GM18508 (cell line): ENCODE measurements around the gene SYCP3.

Source experiments
- ATAC-seq: cut with Tn5 transposase; IDR thresholded peaks from one replicate; pipeline ENCODE4 v1.9.1; 2021; ENCODE audit warnings: moderate number of reproducible peaks; ENCODE audit not compliant: insufficient read depth, unreplicated experiment

Gene SYCP3

DNA sequence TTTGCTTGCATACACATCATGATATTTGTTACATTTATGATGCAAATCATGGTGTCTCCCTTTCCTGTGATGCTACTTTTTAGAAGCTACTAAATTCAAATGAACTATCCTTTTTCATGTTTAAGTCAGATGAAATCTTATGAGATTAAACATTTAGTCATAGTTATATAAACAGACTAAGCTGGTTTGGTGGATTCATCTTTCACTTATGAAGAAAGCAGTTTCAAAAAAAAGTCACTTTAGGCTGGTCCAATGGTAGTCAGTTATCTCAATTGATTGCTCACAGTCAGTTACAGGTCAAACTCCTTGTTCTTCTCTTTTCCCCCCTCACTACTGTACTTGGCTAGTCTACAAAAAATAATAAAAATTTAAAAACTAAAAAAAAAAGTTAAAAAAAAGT lies 19.7 kb downstream of the SYCP3 start:
- no peak for ATAC-seq

DNA sequence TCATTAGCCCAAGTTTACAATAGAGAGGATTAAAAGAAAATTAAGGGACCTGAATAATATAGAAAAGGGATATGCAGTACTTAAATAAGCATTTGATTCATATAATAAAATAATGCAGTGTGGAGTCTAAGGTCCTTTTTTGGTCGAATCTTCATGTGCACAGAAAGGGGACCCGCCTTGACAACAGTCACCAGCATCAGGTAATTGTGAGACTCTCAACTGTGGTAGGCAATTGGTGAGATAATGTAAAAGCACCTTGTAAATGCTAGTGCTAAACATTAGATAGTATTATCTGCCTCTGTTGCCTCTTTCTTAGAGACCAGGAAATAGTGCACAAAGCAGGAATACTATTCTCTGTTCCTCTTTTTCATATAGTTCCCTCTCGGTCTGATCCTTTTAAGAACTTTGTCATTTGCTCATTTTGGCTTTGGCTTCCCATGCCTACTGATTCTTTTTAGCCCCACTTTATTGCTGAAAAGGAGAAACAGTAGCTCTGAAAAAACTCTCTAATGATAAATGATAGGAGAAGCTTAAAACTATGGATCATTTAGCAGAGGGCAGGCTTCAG lies 24.3 kb downstream of the SYCP3 start:
- no peak for ATAC-seq

DNA sequence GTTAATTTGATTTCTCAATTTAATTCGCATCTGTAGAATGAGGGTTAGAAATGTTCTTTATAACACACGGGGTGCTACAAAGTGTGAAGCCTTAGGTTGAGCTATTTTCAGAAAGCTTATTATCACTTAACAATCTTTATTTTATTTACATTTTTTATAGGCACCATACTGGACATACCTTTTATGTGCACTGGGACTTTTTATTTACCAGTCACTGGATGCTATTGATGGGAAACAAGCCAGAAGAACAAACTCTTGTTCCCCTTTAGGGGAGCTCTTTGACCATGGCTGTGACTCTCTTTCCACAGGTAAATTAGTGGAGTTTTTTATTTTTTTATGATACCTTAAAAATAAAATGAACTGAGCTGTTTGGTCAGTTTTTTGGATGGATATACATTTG lies 25.3 kb downstream of the SYCP3 start:
- ATAC-seq = no peak

DNA sequence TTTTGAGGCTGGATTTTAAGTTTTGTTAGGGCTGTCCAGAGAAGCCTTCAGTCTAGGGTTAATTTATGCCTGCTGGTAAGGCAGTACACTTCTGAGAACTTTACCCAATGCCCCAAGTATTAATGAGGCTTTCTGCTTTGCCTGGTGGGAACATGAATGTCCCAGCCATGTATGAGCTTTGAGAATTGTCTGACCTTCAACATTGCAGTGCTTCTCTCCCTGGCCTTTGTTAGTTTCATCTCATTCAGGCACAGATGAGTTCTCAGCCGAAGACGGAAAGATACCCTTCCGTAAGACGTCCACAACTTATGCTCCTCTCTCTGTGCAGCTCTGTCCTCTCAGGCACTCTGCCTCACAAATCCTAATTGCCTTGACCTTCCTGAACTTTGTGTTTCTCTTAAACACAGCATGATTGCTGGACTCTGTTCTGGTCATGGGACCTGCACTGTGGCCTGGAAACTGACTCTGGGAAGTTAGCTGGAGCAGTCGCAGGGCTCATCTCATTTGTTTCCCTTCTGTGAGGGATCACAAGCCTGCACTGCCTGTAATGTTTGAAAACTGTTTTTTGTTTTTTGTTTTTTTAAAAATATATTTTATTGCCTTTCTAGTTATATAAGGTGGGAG lies 26.1 kb downstream of the SYCP3 start:
- ATAC-seq = no peak

DNA sequence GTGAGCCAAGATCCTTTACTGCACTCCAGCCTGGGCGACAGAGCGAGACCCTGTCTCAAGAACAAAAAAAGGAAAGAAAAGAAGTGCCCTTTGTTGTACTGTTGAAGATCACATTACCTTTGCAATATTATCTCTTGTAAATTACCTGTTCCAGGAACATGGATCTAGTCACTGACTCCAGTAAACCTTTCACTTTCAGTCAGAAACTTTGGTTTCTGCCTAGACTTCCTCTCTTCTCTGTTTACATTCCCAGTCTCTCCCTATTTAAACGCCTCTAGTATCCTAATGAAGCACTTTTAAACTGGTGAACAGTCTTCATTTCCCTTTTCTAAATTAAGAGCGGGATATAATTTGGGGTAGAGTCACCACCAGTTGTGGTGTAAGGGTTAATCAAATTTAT lies 29.0 kb downstream of the SYCP3 start:
- ATAC-seq = no peak

DNA sequence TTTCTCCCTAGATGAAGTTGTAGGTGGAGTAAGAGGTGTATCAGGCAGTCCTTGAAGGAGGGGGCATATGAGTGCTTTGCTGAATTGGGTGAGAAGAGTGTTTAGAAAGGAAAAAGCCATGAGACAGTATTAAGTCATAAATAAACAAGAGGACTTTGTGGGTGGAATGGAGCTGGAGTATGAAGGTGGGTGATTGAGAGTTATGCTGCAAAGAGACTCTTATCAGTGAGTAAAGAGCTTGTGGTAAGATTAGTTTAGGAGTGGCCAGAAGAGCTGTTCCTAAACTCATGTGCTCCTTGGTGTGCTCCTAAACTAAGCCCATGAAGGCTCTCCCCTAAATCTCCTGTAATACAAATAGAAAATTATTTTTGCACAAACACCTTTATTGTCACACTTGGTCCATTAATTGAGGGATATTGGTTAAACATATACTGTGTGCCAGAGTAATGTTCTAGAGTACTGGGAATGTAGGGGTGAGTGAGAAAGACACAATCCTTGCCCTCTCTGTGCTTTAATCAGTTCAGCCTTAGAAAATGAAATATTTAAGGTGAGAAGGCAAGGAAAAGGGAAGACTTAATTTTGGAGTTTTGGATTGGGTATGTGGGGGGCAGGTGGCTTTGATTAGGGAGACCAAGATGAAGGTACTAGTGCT lies 32.0 kb downstream of the SYCP3 start:
- no peak for ATAC-seq

DNA sequence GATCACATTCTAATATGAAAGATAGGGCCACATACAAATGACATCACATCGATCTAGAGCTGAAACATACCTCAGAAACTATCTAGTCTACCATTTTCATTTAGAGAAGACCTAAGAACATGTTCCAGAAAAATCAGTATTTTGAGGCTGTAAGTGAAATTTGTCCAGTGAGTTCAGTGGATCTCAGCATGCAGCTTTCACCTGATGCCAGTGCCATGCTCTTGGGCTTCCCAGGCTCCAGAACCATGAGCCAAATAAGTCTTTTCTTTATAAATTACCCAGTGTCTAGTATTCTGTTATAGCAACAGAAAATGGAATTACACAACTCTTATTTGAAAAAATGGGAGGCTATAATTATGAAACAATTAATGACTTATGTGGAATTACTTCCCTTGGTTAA lies 32.9 kb downstream of the SYCP3 start:
- no peak for ATAC-seq

DNA sequence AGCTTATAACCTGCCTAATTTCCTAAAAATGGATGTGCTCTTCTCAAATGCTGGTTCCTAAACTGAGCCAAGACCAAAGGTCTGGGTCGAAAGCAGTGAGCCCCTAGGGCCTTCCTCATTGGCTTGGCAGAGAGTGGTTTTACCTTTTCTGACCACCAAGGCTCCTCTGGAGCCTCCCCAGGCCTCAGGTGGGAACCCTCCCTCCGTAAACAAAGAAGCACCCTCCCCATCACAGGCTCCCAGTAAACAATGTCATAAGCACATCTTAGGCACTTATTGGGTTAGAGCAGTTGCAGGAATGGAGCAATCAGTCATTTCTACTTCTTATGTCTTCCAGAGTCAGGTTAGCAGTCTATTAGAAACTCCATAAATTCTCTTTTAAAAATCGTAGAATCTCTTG lies 35.8 kb downstream of the SYCP3 start:
- no peak for ATAC-seq

DNA sequence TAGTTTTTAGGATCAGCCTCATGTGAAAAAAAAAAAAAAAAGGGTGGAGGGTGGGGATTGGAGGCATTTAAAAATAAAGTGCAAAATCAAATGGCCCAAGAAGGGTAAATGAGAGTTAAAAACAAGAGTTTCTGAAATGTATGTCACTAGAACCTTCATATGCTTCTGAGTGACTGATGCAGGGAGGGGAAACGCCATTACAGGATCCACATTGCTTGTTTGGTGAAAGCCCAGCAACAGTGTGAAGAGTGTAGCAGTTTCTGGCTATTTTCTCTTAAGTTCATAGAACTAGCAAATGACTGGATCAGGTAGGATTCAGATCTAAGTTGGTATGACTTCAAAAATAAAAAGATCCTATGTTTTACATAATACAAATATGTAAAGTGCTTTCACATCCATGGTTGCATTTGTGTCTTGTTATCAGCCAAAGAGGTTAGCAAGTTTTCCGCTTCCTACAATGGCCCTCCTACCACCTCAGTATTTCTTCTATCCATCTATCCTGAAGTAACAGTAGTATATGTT lies 38.9 kb downstream of the SYCP3 start:
- no peak for ATAC-seq

DNA sequence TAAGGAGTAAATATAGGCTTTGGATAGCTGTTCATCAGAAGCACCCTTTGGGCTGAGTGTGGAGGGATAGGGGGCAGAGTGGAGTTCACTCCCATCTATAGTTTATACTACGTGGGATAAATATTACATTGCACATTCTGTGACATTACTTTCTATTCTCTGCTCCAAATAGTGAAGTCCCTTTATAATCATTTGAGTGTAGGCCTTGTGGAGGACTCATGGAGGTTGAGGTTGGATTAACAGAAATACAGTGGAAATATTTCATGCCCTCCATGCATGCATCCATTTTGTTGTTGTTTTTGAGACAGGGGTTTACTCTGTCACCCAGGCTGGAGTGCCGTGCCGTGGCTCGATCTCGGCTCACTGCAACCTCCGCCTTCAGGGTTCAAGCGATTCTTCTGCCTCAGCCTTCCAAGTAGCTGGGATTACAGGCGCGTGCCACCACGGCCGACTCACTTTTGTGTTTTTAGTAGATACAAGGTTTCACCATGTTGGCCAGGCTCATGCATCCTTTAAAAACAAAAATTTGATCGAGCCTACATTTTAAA lies 40.4 kb downstream of the SYCP3 start:
- ATAC-seq = no peak

DNA sequence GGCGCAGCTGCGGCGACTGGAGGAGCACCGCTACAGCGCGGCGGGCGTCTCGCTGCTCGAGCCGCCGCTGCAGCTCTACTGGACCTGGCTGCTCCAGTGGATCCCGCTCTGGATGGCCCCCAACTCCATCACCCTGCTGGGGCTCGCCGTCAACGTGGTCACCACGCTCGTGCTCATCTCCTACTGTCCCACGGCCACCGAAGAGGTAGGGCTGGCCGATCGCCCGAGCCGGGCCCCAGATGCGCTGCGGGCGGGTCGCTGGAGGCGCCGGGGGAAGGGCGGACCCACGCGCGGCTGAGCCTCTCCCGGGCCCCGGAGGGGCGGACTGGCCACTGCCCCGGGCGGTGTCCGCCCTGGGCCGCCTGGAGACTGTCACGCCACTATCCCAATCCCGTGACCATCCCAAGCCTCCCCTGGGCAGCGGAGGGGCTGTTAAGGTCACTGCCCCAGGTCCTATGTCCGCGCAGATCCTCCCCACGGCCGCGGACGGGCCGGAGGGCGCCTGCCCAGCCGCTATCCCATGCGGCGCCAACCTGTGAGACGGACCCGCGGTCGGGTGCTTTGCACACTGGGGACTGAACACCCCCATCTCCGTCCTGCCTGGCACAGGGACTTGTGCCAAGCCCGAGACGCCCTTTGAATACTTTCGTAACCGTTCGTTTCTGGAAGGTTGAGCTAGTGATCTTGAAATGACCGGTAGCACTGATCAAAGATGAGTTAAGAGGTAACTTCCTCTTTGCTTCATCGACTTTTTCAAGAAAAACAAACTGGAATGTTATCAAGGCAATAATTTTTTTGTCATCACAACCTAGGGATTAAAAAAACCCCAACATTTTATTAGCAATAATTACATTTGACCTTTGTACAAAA lies 41.1 kb downstream of the SYCP3 start:
- ATAC-seq = peak; percentile 18

DNA sequence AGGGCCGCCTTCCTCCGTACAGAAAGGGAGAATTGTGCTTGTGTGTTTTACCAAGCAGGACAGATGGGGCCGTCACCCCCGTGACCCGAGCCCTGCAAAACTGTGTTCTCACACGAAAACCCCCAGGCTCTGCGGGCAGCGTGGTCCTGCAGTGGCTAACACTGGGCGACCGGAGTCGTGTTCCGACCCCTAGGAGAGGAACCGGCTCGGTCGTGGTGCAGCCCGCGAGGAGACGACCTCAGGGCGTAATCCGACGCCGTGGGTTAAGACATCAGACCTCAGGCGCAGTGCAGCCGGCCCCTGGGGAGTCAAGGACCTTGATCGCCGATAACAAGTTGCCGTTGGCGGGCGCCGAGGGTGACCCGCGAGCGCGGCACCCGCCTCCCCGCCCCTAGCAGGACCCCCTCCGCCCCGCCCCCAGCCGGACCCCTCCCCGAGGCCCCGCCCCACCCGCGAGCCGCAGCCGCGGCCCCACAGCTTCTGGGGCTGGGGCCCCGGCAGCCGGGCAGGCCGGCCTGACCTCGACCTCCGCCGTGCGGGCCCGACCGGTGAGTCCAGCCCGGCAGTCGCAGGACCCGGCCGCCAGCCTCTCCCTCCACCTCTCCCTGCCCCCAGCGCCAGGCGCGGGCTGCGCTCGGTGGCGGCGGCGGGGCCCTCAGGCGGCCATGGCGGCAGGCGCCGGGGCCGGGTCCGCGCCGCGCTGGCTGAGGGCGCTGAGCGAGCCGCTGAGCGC lies 41.9 kb downstream of the SYCP3 start, which contains the start of gene CHPT1:
Gene CHPT1 (plus strand): TSS at position 444 of the 733 bp plus-strand sequence. CDS start 222 bp downstream, at position 666.
- peak; percentile 40 for ATAC-seq

DNA sequence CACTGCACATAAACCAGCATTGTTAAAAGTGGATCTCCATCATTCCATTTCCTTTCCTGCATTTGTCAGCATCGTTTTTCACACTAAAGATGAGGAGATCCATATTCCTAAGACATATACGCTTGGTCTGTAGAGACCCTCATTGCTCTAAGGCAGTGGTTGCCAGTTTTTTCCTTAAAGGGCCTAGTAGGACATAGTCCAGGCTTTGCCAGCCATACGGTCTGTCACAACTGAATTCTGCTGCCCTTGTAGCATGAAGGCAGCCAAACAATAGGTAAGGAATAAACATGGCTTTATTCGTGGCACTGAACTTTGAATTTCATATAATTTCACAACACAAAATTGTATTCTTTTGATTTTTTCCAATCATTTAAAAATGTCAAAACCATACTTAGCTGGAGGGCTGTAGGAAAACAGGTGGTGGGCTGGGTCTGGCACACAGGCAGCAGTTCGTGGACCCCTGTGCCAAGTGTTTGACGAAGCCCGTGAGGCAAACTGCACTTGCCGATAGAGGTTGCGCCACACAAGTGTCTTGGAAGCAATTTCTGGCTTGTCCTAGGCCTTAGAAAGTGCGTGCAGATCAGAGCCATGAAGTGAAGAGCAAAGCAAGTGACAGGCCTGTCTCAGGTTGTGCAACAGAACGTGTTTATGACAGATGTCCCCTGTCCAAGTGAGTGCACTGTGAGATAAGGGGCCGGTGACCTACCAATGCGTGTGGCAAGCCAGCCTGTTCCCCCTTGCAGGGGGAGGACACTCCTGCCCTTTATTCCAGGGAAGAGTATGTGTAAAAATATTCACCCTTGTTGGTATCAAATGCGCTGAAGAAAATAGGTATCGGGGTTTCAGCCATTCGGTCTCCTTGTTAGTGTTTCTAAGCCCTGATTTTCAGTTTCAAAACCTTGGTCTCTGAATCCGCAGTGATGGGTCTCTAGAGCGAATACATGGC lies 42.7 kb downstream of the SYCP3 start:
- ATAC-seq = no peak

DNA sequence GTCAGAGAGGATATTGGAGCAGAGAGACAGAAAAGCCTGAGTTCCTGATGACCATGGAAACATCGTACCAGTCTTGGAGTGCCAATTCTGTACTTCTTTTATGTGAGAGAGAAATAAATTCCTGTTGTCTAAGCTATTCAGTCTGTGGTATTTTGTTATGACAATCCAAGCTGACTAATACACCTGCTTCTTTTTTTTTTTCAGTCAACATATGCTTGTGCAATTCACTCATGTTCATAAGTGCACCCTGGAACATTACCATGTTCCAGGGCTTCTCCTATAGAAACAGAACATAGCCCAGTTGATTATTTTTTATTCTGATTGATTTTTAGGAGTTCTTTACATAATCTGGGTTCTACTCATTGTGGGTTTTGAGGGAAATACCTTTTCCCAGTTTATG lies 43.6 kb downstream of the SYCP3 start:
- no peak for ATAC-seq

DNA sequence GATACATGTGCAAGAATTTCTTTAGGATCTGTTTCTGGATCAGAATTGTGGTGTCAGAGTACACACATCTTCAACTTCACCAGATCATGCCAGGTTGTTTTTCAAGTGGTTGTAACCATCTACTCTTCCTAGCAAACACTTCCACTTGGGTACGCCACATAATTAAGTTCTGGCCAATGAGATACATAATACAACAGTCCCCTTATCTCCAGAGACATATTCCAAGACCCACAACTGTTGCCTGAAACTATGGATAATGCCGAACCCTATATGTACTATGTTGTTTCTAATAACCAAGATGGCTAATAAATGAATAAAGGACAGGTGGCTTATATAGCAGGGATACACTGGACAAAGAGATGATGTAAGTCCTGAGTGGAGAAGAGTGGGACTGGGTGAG lies 44.3 kb downstream of the SYCP3 start:
- ATAC-seq = no peak

DNA sequence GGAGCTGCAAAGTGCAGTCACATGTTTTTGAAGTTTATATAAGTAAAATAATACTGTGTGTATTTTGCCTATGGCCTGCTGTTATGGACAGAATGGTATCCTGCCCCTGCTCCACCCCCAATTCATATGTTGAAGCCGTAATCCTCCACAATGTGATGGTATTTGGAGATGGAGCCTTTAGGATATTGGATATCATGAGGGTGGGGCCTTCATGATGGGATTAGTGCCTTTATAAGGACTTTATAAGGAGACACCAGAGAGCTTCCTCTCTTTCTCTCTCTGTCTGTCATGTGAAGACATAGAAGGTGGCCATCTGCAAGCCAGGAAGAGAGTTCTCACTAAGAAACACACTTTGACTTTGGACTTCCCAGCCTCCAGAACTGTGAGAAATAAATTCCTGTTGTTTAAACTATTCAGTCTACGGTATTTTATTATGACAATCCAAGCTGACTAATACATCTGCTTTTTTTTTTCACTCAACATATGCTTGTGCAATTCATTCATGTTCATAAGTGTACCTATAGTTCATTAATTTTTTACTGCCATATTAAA lies 44.9 kb downstream of the SYCP3 start:
- no peak for ATAC-seq

DNA sequence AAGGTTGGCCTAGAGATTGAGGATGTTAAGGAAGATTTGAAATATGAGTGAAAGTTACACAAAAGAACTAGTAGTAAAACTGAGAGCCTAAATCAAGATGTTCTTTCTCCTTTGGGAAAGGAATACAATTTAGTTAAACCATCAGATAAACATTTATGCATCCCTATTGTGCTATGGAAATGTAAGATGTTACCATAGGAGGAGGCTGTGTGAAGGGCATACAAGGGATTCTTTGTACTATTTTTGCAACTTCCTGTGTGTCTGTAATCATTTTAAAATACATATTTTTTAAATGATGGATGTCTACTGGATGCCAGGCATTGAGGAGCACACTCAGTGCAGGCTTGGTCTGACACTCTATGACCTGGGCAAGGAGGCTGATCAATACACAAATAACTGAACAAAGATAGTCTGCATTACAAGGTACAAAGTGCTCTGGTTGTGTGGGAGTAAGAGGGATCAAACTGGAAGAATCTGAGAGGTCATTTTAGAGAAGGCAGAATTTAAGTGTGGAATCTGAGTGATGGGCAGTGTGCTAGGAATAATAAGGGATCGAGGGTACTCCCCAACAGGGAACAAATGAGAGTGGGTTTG lies 47.7 kb downstream of the SYCP3 start:
- ATAC-seq = no peak

DNA sequence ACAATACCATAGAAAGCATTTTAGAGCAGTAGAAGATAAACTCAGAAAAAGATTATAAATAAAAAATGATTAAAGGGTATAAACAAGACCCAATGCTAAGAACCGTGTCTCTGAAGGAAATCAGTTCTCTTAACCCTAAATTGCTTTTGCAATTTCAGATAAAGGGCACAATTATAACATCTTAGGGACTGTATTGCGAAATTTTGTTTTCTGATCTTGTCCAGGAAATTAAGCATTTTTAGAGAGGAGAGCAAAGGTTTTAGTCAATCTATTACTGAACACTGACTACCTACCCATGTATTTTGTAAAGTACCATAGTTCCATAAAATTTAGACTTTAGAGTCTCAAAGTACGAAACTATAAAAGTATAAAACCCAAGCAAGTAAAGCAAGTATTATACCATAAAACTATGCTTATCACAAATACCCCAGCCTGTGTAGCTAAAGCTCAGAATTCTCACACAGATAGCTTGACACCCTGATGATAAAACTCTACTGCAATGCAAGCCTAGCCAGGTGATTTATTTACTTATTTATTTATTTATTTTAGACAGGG lies 48.6 kb downstream of the SYCP3 start:
- no peak for ATAC-seq
